Fibroblast of skin of back (primary cell): Measurements from ENCODE around the gene ALPL.

Experiments
- DNase-seq: peaks from one replicate; pipeline ENCODE4 v3.0.0-alpha.2; 2013

The ALPL gene

DNA sequence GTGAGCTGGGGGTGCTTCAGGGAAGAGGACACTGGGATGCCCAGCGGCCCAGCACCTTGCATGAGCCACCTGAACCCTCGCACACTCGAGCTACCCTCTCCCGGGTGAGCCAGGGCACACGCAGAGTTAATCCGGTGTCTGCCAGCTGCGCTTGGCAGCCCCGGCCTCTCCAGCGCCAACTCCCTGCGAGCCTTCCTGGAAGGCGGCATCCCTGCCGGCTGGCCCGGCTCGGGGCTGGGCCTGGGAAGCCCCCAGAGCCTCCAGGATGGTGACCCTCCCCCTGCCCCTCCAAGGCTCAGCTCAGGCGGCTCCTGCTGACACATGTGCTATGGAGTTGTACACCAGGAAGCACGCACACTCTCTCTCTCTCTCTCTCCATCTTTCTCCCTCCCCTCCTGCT lies 111.3 kb downstream of the ALPL start:
- no peak for DNase-seq

DNA sequence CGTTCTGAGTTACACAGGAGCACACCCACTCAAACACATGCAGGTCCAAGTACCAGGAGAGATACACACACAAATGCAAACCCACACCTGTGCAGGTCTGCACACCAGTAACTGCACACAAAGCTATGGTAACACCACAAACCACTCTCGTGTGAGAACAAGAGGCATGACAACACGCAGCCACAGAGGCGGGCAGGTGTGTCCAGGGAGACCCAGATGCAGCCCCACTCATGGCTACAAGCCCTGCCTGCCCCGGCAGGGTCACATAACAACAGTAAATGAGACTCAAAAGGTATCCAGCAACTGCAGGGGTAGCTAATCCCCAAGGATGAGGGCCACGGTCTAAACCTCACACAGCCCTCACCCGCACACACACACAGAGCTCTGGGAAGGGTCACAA lies 111.8 kb downstream of the ALPL start:
- no peak for DNase-seq

DNA sequence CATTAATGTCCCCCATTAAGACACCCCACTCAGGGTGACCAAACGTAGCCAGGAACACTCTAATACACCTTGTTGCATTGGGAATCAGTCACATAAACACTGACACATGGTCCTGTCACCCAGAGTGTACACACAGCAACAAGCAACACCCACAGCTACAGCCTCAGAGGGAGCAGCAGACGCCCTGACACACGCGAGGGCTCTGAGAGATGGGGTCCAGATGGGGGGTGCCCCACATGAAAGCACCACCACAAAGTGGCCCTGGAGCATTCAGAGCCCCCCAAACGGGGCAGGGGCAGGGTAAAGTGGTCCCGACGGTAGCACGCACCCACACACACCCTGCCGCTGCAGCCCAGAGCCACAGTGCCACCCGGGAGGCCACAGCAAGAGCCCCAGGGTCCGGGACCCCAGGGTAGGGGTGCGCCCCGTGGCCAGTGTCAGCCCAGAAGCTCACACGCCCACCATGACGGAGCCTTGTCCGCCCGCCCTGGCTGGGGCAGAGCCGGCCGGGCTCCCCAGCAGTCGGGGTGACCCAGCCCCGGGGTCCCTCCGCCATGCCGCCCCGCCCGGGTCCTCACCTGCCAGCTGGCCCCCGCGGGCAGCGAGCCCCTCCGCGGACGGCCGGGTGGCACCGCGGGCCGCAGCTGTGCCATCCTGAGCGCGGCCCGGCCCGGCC lies 112.7 kb downstream of the ALPL start:
- DNase-seq: no peak

DNA sequence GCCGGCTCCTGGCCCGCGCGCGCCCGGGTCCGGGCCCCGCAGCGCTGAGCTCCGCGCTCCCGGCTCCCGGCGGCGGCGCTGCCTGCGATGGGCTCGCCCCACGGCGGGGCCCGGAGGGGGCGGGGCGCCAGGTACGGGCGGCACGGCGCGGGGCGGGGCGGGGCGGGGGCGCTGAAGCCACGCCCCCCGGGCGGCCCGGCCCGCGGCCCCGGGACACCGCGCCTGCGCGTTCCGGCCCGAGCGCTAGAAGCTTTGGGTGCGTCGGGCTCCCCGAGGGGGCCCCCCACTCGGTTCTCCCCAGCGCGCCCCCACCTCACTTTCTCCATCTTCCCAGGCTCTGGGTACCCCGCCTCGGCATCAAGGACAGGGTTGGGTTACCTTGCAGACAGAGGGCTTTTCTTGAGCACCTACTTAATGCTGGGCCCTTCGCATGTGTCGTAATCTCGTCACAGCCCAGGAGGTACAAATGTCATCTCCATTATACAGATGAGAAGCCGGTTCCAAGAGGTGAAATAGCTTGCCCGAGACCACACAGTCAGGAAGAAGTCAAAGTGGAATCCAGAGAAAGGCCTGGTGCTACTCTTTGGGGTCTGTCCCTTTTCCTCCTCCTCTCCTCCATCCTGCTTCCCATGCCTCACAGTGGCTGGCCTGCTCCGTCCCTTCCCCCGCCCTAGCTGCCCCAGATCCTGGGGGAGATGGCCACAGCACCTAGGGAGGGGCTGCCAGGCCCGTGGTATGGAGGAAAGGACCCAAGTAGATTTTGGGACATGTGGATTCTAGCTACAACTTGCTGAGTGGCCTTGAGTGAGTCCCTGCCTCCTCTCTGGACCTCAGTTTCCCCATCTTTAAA lies 113.5 kb downstream of the ALPL start:
- DNase-seq: no peak

DNA sequence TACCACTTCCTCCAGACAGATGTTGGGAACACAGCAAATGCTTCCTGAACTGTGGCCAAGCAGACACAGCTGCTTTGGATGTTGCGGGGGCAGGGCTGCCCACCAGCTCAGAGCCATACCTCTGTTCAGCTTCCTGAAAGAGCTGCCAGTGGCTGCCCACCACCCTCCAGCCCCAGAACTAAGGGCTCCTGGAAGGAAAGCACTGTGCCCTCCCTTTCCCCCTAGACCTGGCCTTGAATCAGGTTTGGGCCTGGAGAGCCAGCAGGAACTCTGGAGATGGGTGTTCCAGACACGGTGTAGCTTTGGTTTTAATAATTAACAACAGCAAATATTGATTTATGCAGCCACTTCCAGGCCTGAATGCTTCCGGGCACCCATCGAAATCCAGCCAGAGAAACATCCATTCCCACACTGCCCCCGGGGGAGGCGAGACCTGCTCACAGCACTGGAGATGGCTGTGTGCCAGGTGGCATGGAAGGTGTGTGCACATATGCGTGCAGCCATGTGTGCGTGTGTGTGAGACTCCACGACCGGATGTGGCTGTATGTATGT lies 114.3 kb downstream of the ALPL start:
- no peak for DNase-seq

DNA sequence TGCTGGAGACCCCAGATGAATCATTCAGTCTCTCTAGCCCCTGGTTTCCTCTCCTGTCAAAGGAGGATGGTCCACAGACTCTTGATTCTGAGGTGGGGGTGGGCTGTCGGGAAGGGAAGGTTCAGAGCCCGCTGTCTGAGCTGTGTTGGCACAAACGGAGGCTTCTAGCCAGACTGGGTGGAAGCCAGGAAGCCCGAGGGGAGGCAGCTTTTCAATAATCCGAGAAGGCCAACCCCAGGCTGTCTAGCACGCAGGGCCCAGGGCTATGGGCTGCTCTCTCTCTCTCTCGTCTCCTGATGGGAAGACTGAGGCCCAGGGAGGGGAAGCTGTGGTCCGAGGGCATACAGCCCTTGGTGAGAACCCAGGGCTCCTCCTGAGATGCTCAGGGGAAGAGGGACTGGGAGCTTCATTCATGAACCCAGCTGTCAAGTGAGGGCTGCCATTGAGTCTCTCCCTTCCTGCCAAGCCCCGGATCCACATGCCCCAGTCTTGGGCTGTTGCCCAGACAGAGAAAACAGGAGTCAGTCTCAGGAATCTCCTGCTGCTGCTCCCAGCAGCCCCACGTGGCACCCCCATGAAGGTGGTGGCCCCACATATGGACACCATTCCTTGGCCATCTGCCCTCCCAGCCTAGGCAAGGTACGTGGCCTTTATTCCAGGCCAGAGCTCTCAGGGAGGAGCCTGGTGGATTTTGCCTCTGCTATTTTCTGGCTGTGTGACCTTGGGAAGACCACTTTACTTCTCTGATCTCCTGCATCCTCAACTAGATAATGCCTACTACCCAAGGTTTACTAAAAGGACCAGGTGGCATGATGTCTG lies 115.6 kb downstream of the ALPL start:
- no peak for DNase-seq

DNA sequence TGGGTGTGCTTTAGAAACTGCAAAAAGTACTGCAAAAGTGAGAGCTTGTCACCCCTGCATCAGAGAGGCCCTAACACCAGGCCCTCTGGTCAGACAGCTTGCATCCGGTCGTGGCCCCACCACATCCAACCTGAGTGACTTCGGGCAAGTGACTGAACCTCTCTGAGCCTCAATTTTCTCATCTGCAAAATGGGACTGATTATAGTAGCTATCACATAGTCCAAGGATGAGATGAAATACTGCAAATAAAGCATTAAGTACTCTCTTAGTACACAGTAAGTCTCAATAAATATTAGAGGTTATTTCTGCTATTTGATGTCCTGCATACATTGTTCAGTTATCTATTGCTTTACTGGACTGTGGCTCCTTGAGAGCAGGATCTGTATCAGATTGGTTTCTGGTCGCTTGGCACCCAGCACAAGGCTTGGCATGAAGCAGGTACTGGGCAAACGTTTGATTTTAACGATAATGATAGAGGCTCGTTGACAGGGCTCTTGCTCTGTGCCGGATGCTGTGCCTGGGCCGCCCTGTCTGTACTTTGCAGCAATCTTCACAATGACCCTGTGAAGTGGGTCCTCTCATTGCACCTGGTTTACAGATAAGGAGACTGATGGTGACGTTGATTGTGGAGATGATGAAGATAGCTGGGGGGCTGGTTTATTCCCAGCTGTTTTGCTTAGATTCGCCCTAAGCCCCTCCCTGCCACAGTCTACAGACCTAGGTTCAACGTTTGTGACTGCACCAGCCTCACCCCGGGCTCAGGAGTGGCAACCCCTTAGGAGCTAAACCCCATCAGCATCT lies 116.4 kb downstream of the ALPL start:
- no peak for DNase-seq

DNA sequence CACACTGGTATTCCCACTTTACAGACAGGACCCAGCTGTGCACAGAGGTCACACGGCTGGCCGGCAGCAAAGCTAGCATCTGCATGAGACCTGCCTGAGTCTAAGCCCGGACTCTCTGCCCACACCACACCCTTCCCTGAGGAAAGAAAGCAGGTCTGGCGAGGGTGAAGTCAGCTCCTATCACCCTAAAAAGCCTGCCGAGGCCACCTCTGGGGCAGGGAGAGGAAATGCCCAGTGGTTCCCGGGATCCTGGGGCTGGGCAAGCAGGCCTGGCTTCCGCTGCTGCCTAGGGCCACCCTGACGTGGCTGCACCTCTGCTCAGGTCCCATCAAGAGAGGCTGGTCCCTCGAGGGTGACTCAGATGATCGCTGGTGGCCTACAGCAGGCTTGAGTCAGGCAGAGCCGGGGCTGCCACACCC lies 117.7 kb downstream of the ALPL start:
- no peak for DNase-seq
